Measurements from ENCODE around the gene MICAL2.

The MICAL2 gene

DNA sequence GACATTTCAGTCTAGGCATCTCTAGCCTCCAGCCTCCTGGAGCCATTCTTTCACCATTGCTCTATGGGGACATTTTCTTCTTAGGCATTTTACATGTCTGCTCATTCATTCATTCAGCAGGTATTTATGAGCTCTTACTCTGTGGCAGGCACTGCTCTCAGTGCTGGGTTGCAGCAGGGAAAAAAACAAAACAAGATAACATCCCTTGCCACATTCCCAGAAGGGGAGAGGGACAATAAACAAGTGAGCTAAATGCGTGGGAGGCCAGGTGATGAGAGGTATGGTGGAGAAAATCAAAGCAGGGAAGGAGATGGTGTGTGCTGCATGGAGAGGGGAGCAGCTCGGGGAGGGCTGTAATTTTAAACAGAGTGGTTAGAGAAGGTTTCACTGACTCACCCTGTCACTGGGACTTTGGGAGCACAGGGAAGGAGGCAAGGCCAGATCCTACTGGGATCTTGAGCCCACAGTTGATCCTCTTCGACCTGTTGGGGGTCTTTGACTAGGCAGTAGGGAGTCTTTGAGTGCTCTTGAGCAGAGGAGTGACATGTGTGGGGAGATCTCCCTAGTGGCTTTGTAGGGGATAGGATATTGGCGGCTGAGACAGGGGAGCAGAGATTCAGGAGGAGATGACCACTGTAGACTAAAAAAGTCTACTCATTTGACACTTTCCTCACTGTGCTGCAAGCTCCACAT, 17.0 kb downstream of the MICAL2 start:
- TF ChIP-seq FOXP2 (optimal IDR thresholded peaks at IDR 0.05; ENCODE audit: borderline replicate concordance, extremely low read depth, extremely low read length, insufficient read depth) (no peak), POLR2AphosphoS5 (IDR thresholded peaks at IDR 0.05; ENCODE audit: low read depth, low read length) (no peak), SIN3A (IDR thresholded peaks at IDR 0.05; ENCODE audit: borderline replicate concordance, insufficient read depth, low read length) (no peak), TAF1 (IDR thresholded peaks at IDR 0.05; ENCODE audit: borderline replicate concordance, insufficient read depth, low read length) (no peak)
- TF ChIP-seq, protein P1, sequence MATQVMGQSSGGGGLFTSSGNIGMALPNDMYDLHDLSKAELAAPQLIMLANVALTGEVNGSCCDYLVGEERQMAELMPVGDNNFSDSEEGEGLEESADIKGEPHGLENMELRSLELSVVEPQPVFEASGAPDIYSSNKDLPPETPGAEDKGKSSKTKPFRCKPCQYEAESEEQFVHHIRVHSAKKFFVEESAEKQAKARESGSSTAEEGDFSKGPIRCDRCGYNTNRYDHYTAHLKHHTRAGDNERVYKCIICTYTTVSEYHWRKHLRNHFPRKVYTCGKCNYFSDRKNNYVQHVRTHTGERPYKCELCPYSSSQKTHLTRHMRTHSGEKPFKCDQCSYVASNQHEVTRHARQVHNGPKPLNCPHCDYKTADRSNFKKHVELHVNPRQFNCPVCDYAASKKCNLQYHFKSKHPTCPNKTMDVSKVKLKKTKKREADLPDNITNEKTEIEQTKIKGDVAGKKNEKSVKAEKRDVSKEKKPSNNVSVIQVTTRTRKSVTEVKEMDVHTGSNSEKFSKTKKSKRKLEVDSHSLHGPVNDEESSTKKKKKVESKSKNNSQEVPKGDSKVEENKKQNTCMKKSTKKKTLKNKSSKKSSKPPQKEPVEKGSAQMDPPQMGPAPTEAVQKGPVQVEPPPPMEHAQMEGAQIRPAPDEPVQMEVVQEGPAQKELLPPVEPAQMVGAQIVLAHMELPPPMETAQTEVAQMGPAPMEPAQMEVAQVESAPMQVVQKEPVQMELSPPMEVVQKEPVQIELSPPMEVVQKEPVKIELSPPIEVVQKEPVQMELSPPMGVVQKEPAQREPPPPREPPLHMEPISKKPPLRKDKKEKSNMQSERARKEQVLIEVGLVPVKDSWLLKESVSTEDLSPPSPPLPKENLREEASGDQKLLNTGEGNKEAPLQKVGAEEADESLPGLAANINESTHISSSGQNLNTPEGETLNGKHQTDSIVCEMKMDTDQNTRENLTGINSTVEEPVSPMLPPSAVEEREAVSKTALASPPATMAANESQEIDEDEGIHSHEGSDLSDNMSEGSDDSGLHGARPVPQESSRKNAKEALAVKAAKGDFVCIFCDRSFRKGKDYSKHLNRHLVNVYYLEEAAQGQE (IDR thresholded peaks at IDR 0.05; ENCODE audit: insufficient read depth in 1 of 2, low read depth in 2 of 2, low read length in 2 of 2): no peak

DNA sequence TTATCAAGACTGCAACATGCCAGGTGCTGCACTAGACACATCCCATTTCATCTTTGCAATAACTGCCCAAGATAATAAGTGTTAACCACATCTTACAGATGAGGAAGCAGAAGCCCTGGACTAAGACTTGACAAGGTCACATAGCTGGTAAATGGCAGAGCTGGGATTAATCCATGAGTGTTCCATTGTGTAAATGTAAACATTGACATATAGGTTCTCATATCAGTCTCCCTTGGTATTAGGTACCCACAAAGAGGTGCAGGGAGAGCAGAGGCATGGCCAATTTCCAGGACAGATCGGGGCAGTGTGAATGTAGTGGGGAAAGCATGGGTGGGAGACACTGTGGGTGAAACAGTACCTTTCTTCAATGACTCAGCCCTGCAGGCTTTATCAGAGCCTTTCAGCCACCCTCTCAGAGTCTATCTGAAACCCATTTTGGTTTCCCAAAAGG, 17.9 kb downstream of the MICAL2 start:
- no peak for TF ChIP-seq POLR2AphosphoS5 (IDR thresholded peaks at IDR 0.05; ENCODE audit: low read depth, low read length)
- TF ChIP-seq, protein P1 (IDR thresholded peaks at IDR 0.05; ENCODE audit: insufficient read depth in 1 of 2, low read depth in 2 of 2, low read length in 2 of 2): no peak

DNA sequence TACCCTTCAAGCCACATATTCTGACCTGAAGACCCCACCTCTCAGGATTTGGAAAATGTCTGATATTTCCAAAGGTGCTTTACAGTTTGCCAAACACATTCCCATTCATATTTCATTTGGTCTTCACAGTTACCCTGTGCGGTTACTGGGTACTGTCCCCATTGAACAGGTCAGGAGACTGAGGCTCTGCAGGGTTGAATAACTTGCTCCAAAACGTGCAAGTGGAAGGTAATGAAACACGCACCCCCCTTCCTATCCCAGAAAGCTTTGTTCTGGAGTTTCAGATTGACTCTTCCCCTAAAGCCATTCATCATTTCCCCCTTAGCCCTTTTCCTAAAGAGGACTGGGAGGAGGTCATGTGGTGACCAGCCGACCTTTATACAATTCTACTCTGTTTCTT, 18.8 kb downstream of the MICAL2 start:
- TF ChIP-seq, protein P1 (IDR thresholded peaks at IDR 0.05; ENCODE audit: insufficient read depth in 1 of 2, low read depth in 2 of 2, low read length in 2 of 2): no peak
- no peak for TF ChIP-seq TAF1 (IDR thresholded peaks at IDR 0.05; ENCODE audit: borderline replicate concordance, insufficient read depth, low read length)
- TF ChIP-seq SIN3A (IDR thresholded peaks at IDR 0.05; ENCODE audit: borderline replicate concordance, insufficient read depth, low read length): no peak
- no peak for TF ChIP-seq FOXP2 (optimal IDR thresholded peaks at IDR 0.05; ENCODE audit: borderline replicate concordance, extremely low read depth, extremely low read length, insufficient read depth)
- TF ChIP-seq POLR2AphosphoS5 (IDR thresholded peaks at IDR 0.05; ENCODE audit: low read depth, low read length): no peak

DNA sequence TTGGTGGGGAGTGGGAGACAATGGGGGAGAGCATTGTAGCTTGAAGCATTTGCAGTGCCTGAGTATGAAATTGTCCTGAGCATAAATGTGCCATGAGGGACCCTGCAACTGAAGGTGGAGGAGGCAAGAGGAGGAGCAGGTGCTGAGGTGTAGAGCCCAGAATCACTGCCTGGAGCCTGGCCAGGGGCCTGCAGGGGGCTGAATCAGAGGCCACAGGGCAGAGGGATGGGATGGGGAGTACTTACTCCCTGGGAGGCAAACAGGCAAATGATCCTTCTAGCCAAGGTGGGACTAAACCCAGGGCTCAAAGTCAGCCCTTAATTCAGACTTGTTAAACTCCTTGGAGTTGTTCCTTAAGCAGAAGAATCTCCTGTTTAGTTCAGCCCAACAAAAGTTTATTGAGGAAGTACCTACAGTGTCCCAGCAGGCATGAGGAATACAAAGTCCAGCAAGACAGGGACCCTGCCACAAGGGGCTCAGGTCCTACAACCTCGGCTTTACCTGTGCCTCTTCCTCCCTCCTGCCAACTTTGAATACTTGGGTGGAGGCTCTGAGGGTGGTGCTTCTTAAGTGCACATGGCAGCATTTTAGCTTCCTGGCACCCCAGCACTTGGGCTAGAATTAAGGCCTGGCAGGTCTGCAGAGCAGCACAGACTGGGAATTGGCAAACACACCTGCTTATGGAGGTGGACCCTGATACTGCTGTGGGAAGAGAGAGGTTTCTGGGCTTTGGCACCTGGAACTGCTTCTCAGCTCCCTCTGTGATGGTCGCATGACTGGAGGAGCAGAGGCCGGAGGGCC, 20.0 kb downstream of the MICAL2 start:
- no peak for TF ChIP-seq SIN3A (IDR thresholded peaks at IDR 0.05; ENCODE audit: borderline replicate concordance, insufficient read depth, low read length)
- no peak for TF ChIP-seq POLR2AphosphoS5 (IDR thresholded peaks at IDR 0.05; ENCODE audit: low read depth, low read length)
- TF ChIP-seq FOXP2 (optimal IDR thresholded peaks at IDR 0.05; ENCODE audit: borderline replicate concordance, extremely low read depth, extremely low read length, insufficient read depth): no peak

DNA sequence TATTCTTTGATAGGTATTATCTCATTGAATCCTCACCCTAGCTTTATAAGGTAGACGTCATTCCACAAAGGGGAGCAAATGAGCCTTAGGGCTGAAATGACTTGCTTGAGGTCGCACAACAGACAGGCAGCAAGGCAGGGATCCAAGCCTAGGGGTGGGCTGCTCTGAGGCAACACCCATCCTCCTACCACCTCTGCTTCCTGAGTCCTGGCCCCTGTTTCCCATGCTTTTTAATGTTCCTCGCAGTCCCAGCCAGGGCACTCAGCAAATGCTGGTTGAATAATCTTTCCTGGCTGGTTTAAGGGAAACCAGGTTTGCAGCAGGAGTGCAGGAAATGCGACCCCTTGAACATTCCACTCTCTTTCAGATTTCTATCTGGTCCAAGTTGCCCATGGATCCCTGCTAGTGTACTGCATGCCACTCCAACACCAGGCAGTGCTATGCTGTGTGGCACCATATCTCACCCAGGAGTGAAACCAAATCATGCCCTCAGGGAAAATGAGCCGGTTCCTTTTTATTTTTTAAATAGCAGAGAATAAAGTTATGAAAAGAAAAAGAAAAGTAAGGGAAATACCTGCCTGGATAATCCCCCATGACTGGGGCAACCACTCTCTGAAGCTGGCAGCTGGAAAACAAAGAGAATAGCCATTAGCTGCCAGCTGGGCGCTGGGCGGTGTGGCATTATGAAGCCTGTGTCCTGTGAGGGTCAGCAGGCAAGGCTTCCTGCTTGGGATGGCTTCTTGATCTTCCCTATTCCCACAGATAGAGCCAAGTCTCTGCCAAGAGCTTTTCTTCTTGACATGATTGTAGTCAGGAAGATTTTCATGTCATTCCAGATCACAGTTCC, 21.8 kb downstream of the MICAL2 start:
- TF ChIP-seq POLR2AphosphoS5 (IDR thresholded peaks at IDR 0.05; ENCODE audit: low read depth, low read length) (no peak), FOXP2 (optimal IDR thresholded peaks at IDR 0.05; ENCODE audit: borderline replicate concordance, extremely low read depth, extremely low read length, insufficient read depth) (no peak), TAF1 (IDR thresholded peaks at IDR 0.05; ENCODE audit: borderline replicate concordance, insufficient read depth, low read length) (no peak), SIN3A (IDR thresholded peaks at IDR 0.05; ENCODE audit: borderline replicate concordance, insufficient read depth, low read length) (no peak)
- TF ChIP-seq, protein P1 (IDR thresholded peaks at IDR 0.05; ENCODE audit: insufficient read depth in 1 of 2, low read depth in 2 of 2, low read length in 2 of 2): no peak

Data from PFSK-1 (cell line).